ENCODE measurements around the gene GPC3.

The GPC3 gene

DNA sequence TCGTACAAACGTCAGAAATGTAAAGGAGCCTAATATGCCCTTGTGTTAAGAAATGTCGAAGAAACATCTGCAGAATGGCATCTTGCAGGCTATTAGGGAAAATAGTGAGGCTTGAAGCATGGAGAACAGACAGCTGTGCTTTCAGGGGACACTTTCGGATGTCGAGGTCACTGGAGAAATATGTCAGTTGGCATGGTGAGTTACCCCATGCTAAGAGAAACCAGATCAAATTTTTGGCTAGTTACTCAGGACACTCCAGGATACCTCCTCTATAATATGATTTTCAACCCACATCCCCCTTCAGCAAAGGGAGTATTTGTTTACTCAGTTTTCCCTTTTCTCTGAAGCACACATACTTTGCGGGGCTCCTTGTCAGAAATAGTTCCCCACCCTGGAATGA lies 171.4 kb downstream of the GPC3 start:
- TF ChIP-seq, protein P1, sequence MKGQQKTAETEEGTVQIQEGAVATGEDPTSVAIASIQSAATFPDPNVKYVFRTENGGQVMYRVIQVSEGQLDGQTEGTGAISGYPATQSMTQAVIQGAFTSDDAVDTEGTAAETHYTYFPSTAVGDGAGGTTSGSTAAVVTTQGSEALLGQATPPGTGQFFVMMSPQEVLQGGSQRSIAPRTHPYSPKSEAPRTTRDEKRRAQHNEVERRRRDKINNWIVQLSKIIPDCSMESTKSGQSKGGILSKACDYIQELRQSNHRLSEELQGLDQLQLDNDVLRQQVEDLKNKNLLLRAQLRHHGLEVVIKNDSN (IDR thresholded peaks at IDR 0.05), result no peak
- TF ChIP-seq CREB1 (IDR thresholded peaks at IDR 0.05; ENCODE audit: low read depth) (no peak), TAF1 (IDR thresholded peaks at IDR 0.05; ENCODE audit: low read depth) (no peak), FOXM1 (IDR thresholded peaks at IDR 0.05; ENCODE audit: borderline replicate concordance, low read depth) (no peak), REST (IDR thresholded peaks at IDR 0.05; ENCODE audit: low read depth) (no peak), MAX (IDR thresholded peaks at IDR 0.05) (no peak)

GRCh38 chrX:133812402-133812801 lies 173.0 kb downstream of the GPC3 start:
- TF ChIP-seq REST (IDR thresholded peaks at IDR 0.05; ENCODE audit: low read depth), result no peak

DNA sequence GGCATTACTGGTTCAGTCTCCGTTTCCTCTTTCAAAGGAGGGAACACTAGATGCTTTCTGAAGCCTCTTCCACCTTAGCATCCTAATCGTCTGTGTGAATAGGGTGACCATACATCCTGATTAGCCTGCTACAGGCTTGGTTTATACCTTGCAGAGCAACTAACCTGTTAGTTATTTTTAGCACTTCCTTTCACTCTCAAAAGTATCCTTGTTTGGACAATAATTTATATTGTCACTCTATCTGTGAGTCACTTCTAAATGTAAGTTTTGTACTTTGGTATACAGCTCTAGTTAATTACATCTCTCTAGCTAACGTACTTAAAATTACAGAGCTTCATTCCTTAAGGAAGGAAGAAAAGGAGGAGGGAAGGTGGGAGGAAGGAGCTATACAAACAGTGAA lies 174.5 kb downstream of the GPC3 start:
- TF ChIP-seq, protein P1 (IDR thresholded peaks at IDR 0.05), result no peak
- TF ChIP-seq ZBTB7A (IDR thresholded peaks at IDR 0.05; ENCODE audit: low read depth) (no peak), TAF1 (IDR thresholded peaks at IDR 0.05; ENCODE audit: low read depth) (no peak), FOXM1 (IDR thresholded peaks at IDR 0.05; ENCODE audit: borderline replicate concordance, low read depth) (no peak), EP300 (IDR thresholded peaks at IDR 0.05; ENCODE audit: borderline replicate concordance) (no peak), TCF12 (IDR thresholded peaks at IDR 0.05; ENCODE audit: low read depth) (no peak), EGR1 (IDR thresholded peaks at IDR 0.05) (no peak), TEAD4 (IDR thresholded peaks at IDR 0.05) (no peak), RAD21 (IDR thresholded peaks at IDR 0.05; ENCODE audit: low read depth) (no peak), MAX (IDR thresholded peaks at IDR 0.05) (no peak), CEBPB (IDR thresholded peaks at IDR 0.05) (no peak), CREB1 (IDR thresholded peaks at IDR 0.05; ENCODE audit: low read depth) (no peak), REST (IDR thresholded peaks at IDR 0.05; ENCODE audit: low read depth) (no peak), NFIC (IDR thresholded peaks at IDR 0.05) (no peak)

GRCh38 chrX:133804072-133804471 lies 181.3 kb downstream of the GPC3 start:
- TF ChIP-seq EP300 (IDR thresholded peaks at IDR 0.05; ENCODE audit: borderline replicate concordance) (no peak), CEBPB (IDR thresholded peaks at IDR 0.05) (no peak), TAF1 (IDR thresholded peaks at IDR 0.05; ENCODE audit: low read depth) (no peak), FOXM1 (IDR thresholded peaks at IDR 0.05; ENCODE audit: borderline replicate concordance, low read depth) (no peak), TEAD4 (IDR thresholded peaks at IDR 0.05) (no peak), ZBTB7A (IDR thresholded peaks at IDR 0.05; ENCODE audit: low read depth) (no peak), CREB1 (IDR thresholded peaks at IDR 0.05; ENCODE audit: low read depth) (no peak), EGR1 (IDR thresholded peaks at IDR 0.05) (no peak), REST (IDR thresholded peaks at IDR 0.05; ENCODE audit: low read depth) (no peak), NFIC (IDR thresholded peaks at IDR 0.05) (no peak), TCF12 (IDR thresholded peaks at IDR 0.05; ENCODE audit: low read depth) (no peak), MAX (IDR thresholded peaks at IDR 0.05) (no peak), RAD21 (IDR thresholded peaks at IDR 0.05; ENCODE audit: low read depth) (no peak), YY1 (IDR thresholded peaks at IDR 0.05; ENCODE audit: low read depth) (no peak)
- TF ChIP-seq, protein P1 (IDR thresholded peaks at IDR 0.05), result no peak

All from Ishikawa (cell line).